ENCODE measurements around the gene FBXL20. TPM values are rescaled to one million over a fixed set of nuclear protein-coding genes. Genes with fewer than 3 reads are reported as not detected.

Gene FBXL20
- total RNA-seq, 6 experiments from 2014 or later = 6.0 to 9.8 (median 8.5) TPM

GRCh38 chr17:39208893-39209292 lies 192.5 kb downstream of the FBXL20 start:
- Histone ChIP-seq H3K27me3 (no peaks in the 10 kb centered on the region), H3K4me3 (no peak overlapping the region), H3K9me3 (no peaks in the 10 kb centered on the region), H3K36me3 (peaks cover 0 to 13% (median 9%) of the 10 kb centered on the region in 4 donors), H3K27ac (no peak overlapping the region), H3K4me1 (peaks cover 0 to 6% (median 0%) of the 10 kb centered on the region in 4 donors)
- intact Hi-C loops (cut with DNase I) = loop anchor here in 1 of 2 donors (5.0 kb wide), 1 partner anchor 33 kb away; no protein-coding TSS in a partner anchor
- TF ChIP-seq CTCF (IDR thresholded peaks at IDR 0.05) = no peak
- TF ChIP-seq POLR2A (IDR thresholded peaks at IDR 0.05) = no peak
- ATAC-seq = peak in 1 of 4 donors; percentile 12
- 41% methylated on average over 4 of the region's 8 CpGs for WGBS (ENCODE audit: insufficient coverage, low coverage, low lambda C conversion rate, missing lambda C conversion rate)
- DNase-seq = no peak

- no peaks in the 10 kb centered on the region for H3K9me3 ChIP-seq
- H3K4me1 ChIP-seq = peaks cover 0 to 6% (median 0%) of the 10 kb centered on the region in 4 donors
- TF ChIP-seq POLR2A (IDR thresholded peaks at IDR 0.05) (no peak), CTCF (IDR thresholded peaks at IDR 0.05) (no peak)
- WGBS (ENCODE audit: insufficient coverage, low coverage, low lambda C conversion rate, missing lambda C conversion rate) = 38% methylated on average over 2 of the region's 7 CpGs
- H3K27me3 ChIP-seq = no peaks in the 10 kb centered on the region
- intact Hi-C loops (cut with DNase I) = loop anchor here in 1 of 2 donors (5.0 kb wide), 1 partner anchor 34 kb away; no protein-coding TSS in a partner anchor
- DNase-seq (no peak), ATAC-seq (no peak)
- H3K36me3 ChIP-seq = peaks cover 0 to 21% (median 16%) of the 10 kb centered on the region in 4 donors
- H3K27ac ChIP-seq = no peak overlapping the region
- H3K4me3 ChIP-seq = no peak overlapping the region
Observed at GRCh38 chr17:39208136-39208535, 193.3 kb downstream of the FBXL20 start.

- WGBS (ENCODE audit: insufficient coverage, low coverage, low lambda C conversion rate, missing lambda C conversion rate) = no CpG with 5 or more reads among the region's 3 CpGs
- no peak overlapping the region for H3K27ac ChIP-seq
- DNase-seq (no peak), ATAC-seq (no peak)
- peaks cover 0 to 18% (median 3%) of the 10 kb centered on the region in 4 donors for H3K4me1 ChIP-seq
- peaks cover 8 to 41% (median 31%) of the 10 kb centered on the region in 4 donors for H3K36me3 ChIP-seq
- H3K9me3 ChIP-seq = no peaks in the 10 kb centered on the region
- H3K27me3 ChIP-seq = no peaks in the 10 kb centered on the region
- no peak overlapping the region for H3K4me3 ChIP-seq
- no peak for TF ChIP-seq POLR2A (IDR thresholded peaks at IDR 0.05)
- TF ChIP-seq CTCF (IDR thresholded peaks at IDR 0.05) = no peak
- intact Hi-C loops (cut with DNase I) = loop anchor here in 1 of 2 donors (5.0 kb wide), 1 partner anchor 37 kb away; no protein-coding TSS in a partner anchor
Observed at GRCh38 chr17:39205112-39205526, 196.3 kb downstream of the FBXL20 start.

GRCh38 chr17:39204245-39204644 lies 197.2 kb downstream of the FBXL20 start:
- TF ChIP-seq POLR2A (IDR thresholded peaks at IDR 0.05) (no peak), CTCF (IDR thresholded peaks at IDR 0.05) (no peak)
- intact Hi-C loops (cut with DNase I) = no loop called here
- WGBS (ENCODE audit: insufficient coverage, low coverage, low lambda C conversion rate, missing lambda C conversion rate) = 67% methylated on average over 1 of the region's 8 CpGs
- ATAC-seq (no peak), DNase-seq (no peak)
- Histone ChIP-seq H3K27ac (no peak overlapping the region), H3K9me3 (no peaks in the 10 kb centered on the region), H3K4me3 (no peak overlapping the region), H3K36me3 (peaks cover 8 to 41% (median 31%) of the 10 kb centered on the region in 4 donors), H3K4me1 (peaks cover 0 to 16% (median 3%) of the 10 kb centered on the region in 4 donors), H3K27me3 (no peaks in the 10 kb centered on the region)

Other genes starting within 250 kb of the FBXL20 start
- 1 to 10 TPM in 1 of 6 experiments, under 1 TPM in 5; 0.11 to 1.6 (median 0.54) TPM for gene PLXDC1, start 250.0 kb downstream of the FBXL20 start, total RNA-seq
- gene ARL5C, start 235.5 kb downstream of the FBXL20 start, total RNA-seq = not detected
- 1 to 10 TPM in 1 of 6 experiments, under 1 TPM in 4, not detected in 1; 0.18 to 1.3 (median 0.27) TPM for gene CACNB1, start 204.0 kb downstream of the FBXL20 start, total RNA-seq
- gene RPL19, start 201.3 kb downstream of the FBXL20 start, total RNA-seq = 1,000 to 10,000 TPM in 2 of 6 experiments, 100 to 1,000 TPM in 4; 537 to 1,327 (median 627) TPM
- gene STAC2, start 175.7 kb downstream of the FBXL20 start, total RNA-seq = not detected
- 10 to 100 TPM in 5 of 6 experiments, 1 to 10 TPM in 1; 9.7 to 14.1 (median 13.2) TPM for gene MED1, start 49.6 kb upstream of the FBXL20 start, total RNA-seq
- gene CDK12, start 59.9 kb upstream of the FBXL20 start, total RNA-seq = 10 to 100 TPM; 19.4 to 33.4 (median 30.4) TPM
- not detected for gene NEUROD2, start 206.3 kb upstream of the FBXL20 start, total RNA-seq
- gene PPP1R1B, start 225.3 kb upstream of the FBXL20 start, total RNA-seq = under 1 TPM in 1 of 6 experiments, not detected in 5; 0.46 TPM
- gene STARD3, start 235.5 kb upstream of the FBXL20 start, total RNA-seq = 10 to 100 TPM; 24.3 to 49.8 (median 28.0) TPM